ENCODE measurements around the gene VPS37B.

GRCh38 chr12:122827258-122827657, 68.7 kb downstream of the VPS37B start:
- no peak for TF ChIP-seq CTCF (IDR thresholded peaks at IDR 0.05)
- no peak for TF ChIP-seq POLR2A (IDR thresholded peaks at IDR 0.05)

Measured in right lobe of liver (tissue), 4 donors.